HT1080 (cell line): Measurements from ENCODE around the gene NHERF2. TPM values are rescaled to one million over a fixed set of nuclear protein-coding genes. Genes with fewer than 3 reads are reported as not detected.
A peak's percentile ranks its signal among the peaks of the same experiment; 100 is the strongest.
"Not testable (repeated sequence)": the region's sequence is repeated elsewhere in the genome, so short reads cannot be mapped to it uniquely, and the experiment has no call there.

Source experiments
- DNase-seq: peaks from one replicate; pipeline ENCODE4 v3.0.0-alpha.2; 2015; ENCODE audit warnings: low read depth
- total RNA-seq: library from RNA; depleted of rRNA; stranded (reverse); fragments of >200 nt; shearing (Covaris generic); gene quantifications from 2 replicates; pipeline ENCODE4 v1.2.3, GENCODE V29; 2014

NHERF2 gene
- total RNA-seq, 1 experiment from 2014 or later = 158 TPM

DNA sequence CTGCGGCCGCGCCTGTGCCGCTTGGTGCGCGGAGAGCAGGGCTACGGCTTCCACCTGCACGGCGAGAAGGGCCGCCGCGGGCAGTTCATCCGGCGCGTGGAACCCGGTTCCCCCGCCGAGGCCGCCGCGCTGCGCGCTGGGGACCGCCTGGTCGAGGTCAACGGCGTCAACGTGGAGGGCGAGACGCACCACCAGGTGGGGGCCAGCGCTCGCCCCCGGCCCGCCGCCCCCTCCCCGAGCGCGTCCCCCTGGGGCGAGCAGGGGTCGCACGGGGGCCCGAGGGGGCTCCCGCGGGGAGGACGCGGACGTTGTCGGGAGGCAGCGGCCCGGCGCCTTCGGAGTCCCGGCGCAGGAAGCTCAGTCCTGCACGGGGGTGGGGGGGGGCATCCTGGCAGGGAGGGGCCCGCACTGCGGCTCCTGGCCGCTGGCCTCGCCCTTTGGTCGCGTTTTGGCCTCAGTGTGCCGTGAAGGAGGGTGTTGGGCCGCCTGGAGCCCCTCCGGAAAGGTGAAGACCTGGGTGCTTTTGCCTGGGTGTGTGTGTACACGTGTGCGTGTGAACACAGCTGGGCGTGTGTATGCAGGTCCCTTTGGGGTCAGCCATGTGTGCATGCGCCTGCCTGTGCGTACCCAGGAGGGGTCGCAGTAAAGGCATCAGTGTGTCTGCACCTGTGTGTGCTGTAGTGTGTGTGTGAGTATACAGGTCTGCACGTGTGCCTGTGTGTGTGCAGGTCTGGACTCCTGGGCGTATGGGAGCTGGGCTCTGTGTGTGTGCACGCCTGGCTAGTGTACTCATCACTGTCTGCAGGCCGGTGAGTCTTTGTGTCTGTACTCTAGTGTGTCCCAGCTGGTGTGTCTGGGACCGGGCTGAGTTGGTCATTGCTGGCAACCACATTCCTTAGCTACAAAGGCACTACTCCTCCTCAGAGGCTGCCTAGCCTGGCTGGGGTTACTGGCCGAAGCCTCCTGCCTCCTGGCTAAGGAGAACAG, 615 bp downstream of the NHERF2 start:
- peak; percentile 54 for DNase-seq

DNA sequence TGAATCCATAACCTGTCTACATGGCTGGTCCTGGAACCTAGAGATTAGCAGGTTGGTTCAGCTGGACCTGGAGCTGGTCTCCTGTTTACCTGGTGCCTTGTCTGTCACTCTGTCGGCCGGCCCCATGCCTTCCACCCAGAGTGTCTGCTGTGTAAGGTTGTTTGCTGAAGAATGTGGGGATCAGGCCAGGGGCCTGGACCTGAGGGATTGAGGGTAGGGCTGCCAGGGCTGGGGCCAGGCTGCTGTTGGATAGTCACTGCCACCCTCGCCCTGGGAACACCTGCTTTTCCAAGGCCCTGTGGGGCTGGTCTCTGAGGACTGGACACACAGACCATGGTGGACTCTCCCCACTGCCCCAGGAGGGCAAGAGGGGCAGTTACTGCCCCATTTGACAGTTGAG, 1.4 kb downstream of the NHERF2 start:
- DNase-seq = no peak

DNA sequence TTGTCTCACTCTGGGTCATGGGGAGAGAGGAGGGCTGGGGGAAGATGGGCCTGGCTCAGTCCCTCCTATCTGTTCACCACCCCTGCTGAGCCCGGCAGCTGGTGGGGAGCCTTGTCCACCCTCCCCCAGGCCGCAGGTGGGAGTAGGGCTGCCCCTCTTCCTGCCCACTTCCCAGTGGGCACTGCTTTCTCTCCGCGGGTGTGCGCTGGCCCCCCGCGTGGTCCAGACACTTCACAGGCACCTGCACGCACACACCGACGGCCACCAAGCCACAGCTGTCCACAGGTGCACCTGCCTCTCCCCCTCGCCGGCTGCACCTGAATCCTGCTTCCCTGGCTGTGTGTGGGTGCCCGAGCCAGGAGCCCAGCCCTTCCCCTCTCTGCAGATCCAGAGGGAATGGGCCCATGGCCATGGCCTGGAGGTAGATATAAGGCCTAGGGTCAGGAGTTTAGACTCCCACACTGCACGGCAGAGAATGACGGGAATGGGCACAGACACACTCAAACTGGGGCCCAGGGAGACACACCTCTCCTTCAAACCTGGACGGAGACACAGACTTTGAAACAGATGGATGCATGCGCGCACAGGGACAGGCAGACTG, 2.0 kb downstream of the NHERF2 start:
- no peak for DNase-seq

DNA sequence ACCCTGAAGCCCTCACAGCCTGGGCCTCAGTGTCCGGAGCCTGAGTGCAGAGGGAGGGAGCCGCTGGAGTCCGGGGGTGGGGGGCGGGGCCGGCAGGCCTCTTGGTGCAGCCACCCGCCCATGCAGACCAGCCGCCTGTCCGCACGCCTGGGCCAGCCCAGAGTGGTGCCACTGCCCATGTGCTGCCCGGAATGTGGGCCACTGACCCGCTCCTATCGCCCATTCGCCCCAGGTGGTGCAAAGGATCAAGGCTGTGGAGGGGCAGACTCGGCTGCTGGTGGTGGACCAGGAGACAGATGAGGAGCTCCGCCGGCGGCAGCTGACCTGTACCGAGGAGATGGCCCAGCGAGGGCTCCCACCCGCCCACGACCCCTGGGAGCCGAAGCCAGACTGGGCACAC, 2.6 kb downstream of the NHERF2 start:
- no peak for DNase-seq

DNA sequence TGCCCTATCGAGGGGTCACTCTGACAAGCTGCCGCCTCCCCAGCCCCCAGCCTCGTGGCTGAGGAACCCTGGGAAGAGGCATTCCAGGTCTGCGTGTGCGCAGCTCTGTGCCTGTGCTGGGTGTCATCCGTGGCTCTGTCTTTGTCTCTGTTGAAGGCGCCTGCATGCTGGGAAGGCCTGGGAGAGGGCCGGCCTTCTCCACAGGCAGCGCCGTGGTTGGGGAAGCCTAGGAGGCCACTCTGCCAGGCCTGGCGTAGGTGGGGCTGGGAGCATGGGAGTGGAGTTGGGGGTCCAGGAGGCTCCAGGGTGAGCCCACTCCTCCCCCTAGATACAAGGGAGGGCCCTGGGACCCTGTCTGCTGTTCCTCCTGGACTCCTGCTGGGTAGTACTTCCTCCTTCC, 3.3 kb downstream of the NHERF2 start:
- DNase-seq = no peak

DNA sequence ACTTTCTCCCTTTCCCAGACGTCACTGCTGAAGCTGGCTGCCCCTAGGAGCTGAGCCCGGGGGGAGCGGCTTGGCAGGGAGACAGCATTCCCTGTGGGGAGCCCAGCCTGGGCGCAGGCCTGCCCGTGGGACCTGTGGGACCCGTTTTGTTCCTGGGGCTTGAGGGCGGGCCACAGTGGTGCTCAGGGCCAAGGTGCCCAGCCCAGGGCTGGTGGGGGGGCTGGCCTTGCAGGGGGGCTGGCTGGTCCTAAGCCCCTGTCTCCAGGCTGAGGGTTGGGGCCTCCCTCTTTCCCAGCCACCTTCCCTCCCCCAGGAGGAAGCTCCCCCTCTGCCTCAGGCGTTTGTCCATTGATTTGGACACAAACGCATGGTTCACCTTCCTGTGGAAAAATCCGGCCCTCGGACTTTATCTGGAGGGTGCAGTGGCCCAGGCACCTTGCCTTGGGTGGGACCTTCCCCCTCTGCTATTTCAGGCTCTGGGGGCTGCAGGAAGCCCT, 4.4 kb downstream of the NHERF2 start:
- DNase-seq = no peak

DNA sequence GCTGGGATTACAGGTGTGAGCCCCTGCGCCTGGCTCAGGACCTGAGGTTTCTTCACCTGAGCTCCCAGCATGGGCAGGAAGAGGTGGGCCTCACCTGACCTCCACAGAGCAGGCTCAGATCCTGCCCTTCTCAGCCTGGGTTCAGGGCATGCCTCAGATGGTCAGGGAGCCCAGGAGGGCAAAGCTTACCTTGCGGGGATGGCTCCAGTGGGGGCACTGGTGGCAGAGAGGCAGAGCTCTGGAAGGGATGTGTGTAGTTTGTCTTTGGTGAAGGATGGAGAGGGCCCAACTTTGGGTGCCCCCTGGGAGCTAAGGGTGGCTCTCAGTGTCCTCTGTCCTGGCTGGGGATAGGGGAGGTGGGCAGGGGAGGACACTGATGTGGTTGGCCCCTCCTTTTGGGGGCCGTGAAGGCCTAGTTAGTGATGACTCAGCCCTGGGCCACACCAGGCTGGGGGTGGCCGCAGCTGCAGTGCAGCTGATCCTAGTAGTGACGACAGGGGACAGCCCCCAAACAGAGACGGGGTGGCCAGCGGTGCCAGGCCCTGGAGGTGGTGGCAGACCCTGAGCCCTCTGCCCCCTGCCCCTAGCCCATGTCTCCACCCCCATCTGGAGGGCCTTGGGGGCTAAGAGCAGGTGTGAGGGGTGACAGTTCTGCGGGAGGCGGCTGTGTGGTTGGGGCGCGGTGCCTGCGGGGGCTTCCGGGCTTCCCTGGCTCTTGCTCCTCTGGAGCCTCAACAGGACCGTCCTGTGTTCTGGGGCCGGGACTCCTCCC, 5.8 kb downstream of the NHERF2 start:
- DNase-seq = no peak

DNA sequence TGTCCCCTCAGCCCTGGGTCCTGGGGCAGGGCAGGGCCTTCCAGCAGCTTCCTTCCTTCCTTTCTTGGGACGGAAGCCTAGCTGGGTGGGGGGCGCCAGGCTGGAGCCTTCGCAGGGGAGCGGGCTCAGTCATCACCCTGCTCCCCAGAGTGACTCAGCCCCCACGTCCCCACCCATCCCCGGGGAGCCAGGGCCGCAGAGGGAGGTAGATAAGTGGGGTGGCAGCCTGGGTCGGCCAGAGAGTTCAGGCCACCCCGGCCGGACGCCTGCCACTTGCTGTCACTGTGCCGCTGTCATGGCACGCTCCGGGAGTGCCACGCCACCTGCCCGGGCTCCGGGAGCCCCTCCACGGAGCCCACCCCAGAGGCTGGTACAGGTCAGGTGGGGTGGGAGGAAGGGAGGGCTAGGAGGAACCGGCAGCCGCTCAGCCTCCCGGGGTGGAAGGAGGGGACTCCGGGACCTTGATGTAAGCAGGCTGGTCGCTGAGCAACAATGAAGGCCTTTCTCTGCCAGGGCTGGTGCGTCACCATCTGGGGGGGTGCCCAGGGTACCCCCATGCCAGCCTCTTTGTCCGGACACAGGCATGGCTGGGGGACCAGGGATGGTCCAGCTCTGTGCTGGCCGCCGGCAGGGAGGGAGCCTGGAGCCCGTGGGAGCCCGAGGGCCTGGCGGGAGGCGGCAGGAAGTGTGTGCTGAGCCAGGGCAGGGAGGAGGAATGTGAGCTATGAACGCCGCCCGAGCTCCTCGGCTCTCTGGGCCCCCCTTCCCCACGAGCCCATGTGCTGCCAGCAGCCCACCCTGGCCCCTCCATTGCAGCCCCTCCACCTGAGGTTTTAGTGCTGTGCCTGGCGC, 6.6 kb downstream of the NHERF2 start:
- peak; percentile 73 for DNase-seq

DNA sequence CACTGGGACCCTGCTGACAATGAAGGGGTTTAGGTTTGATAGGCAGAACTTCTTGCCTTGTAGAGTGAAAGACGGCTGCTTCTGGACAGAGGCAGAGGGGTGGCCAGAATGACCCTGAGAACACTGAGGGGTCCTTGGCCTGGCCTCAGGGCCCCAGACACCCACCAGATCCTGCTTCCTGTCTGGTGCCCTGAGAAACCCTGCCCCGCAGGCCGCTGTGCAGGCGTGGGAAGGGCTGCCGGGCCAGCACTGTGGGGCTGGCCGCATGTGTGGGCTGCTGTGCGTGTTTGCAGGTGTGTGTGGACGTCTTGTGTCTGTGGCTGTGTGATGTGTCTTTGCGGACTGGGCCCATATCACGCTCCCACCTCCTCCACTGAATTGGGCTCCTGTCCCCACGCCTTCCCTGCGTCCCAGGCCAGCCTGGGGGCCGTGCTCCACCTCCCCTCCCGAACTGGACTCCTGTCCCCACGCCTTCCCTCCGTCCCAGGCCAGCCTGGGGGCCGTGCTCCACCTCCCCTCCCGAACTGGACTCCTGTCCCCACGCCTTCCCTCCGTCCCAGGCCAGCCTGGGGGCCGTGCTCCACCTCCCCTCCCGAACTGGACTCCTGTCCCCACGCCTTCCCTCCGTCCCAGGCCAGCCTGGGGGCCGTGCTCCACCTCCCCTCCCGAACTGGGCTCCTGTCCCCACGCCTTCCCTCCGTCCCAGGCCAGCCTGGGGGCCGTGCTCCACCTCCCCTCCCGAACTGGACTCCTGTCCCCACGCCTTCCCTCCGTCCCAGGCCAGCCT, 7.4 kb downstream of the NHERF2 start:
- DNase-seq = not testable (repeated sequence)

DNA sequence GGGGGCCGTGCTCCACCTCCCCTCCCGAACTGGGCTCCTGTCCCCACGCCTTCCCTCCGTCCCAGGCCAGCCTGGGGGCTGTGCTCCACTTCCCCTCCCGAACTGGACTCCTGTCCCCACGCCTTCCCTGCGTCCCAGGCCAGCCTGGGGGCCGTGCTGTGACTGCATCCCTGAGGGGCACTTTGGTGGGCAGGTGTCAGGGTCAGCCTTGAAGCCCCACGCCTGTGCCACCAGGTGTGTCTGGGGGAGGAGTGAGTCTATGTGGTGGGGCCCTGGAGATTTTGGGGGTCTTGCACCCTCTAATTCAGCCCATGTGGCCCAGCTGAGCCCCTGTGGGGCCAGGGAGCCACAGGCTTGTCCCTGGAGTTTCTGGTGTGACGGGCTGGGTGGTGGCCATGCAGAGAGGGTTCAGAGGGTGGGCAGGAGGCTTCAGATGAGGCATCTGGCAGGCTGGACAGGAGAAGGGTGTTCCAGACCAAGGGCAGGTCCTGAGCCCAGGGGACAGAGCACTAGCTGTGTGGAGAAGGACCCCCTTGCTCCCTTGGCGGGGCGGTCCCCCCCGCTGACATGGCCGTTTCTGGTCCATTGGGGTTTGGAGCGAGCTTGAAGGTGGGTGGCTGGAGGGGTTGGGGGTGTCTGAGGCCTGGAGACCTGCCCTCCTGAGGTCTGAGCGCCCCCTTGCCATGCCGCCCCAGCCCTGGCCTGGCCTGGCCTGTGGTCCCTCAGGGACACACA, 8.2 kb downstream of the NHERF2 start:
- DNase-seq = no peak

DNA sequence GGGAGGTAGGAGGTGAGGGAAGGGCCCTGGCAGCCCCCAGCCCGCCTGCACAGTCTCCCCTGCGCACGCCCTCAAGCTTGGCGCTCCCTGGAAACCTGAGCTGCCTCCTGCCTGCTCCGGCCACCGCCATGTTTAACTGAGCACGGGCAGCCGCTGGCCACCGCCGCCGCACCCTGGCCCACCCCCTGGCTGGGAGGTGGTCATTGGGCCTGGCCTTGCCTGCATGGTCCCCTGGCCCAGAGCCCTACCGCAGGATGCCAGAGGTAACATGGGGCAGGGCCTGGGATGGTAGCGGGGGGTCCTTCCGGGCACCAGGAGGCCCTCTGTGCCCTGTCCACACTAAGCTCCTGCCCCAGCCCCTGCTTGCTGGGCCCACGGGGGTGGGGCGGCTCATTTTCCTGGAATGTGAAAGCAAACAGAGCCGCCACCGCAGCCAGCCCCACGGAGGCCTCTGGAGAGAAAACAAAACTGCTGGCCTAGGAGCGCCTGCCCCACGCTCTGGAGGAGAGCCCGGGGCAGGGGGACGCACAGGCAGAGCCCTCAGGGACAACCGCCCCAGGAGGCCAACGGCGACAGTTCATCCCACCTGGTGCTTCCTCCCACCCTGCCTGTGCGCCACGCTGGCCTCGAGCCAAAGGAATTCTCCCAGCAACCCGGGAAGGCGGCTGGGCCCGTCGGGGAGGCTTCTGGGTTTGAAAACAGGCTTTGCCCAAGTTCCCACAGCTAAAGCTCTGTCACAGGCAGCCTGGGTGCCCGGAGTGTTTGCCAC, 8.9 kb downstream of the NHERF2 start:
- DNase-seq = peak; percentile 90

DNA sequence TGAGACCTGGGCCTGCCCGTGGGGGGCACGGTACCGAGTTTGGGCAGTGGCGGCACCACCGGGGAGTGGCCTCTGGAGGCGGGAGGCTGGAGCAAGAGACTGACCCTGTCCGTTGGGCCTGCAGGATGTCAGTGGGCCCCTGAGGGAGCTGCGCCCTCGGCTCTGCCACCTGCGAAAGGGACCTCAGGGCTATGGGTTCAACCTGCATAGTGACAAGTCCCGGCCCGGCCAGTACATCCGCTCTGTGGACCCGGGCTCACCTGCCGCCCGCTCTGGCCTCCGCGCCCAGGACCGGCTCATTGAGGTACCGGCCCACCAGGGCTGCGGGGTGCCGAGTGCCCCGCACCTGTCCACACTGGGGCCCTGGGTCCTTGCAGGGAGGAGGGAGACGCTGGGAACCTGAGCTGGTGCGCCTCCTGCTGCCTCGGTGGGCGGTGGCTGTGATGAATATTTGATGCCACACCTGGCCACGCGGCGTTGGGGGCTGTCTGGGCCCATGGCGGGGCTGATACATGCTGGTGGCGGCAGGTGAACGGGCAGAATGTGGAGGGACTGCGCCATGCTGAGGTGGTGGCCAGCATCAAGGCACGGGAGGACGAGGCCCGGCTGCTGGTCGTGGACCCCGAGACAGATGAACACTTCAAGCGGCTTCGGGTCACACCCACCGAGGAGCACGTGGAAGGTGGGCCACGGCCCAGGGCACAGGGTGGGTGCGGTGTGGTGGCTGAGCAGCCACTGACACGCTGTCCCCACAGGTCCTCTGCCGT, 9.7 kb downstream of the NHERF2 start:
- DNase-seq = no peak

DNA sequence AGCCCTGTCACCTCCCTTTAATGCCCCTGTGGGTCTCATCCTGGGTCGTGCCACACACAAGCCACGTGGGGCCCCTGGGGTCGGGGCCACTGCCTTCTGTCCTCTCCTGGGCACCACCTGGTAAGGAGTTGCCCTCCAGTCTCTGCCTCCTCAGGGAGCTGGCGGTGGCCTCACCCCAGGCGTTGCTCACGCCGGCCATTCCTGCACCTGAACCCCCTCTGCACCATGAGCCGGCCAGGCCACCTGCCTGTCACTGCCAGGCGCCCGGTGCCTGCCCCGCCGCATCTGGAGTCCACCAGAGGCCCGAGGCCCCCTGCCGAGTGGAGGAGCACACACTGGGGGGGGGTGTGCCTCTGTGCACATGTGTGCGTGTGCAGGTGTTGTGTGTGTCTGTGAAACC, 10.4 kb downstream of the NHERF2 start:
- no peak for DNase-seq

DNA sequence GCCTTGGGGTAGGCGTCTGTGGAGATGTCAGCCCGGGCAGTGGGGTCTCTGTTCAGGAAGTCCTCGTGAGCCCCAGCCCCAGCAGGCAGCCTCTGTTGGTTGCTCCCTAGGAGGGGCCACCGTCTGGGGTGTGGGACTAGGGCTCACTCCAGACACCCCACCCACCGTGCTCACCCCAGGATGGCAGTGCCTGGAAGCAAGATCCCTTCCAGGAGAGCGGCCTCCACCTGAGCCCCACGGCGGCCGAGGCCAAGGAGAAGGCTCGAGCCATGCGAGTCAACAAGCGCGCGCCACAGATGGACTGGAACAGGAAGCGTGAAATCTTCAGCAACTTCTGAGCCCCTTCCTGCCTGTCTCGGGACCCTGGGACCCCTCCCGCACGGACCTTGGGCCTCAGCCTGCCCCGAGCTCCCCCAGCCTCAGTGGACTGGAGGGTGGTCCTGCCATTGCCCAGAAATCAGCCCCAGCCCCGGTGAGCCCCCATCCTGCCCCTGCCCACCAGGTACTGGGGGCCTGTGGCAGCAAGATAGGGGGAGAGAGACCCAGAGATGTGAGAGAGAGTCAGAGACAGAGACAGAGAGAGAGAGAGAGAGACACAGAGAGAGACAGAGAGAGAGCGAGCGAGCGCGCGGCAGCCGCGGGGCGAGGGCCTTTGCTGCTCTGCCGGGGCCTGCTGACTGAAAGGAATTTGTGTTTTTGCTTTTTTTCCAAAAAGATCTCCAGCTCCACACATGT, 11.1 kb downstream of the NHERF2 start:
- DNase-seq = no peak

DNA sequence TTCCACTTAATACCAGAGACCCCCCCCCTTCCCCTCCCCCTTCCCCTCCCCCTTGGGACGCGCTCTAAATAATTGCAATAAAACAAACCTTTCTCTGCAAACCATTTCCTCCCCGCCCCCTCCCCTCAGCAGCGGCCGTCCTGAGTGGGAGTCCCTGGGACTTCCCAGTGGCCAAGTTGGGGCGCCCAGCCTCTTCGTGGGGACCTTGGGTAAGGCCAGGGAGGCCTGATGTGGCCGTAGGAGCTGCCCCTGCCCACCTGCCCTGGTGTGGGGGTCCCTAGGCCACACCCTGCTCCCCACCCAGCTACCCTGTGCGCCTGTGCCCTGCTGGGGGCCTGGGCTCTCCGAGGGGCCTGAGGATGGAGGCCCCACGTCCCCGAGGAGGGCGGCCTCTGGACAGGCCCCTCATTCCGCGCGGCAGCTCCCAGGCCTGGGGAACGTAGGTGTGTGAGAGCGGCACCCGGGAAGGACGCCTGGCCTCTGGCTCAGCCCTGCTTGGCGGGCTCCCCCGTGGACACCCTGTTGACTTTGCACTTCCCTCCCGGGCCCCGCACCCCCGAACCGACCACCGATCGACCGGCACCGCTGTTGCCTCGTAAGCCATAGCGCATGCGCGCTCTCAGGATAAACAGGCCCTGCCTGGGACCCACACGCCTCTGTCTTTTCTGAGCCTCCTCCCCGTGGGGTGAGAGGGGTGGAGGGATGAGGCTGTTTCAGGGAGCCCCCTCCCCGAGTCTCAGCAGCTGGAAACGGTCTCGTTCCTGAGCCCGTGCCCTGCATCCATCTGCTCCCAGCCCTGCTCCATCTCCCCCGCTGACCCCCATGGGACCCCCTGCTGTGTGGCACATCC, 11.9 kb downstream of the NHERF2 start:
- no peak for DNase-seq
